ENCODE data around the gene IRF3.

Gene IRF3, protein sequence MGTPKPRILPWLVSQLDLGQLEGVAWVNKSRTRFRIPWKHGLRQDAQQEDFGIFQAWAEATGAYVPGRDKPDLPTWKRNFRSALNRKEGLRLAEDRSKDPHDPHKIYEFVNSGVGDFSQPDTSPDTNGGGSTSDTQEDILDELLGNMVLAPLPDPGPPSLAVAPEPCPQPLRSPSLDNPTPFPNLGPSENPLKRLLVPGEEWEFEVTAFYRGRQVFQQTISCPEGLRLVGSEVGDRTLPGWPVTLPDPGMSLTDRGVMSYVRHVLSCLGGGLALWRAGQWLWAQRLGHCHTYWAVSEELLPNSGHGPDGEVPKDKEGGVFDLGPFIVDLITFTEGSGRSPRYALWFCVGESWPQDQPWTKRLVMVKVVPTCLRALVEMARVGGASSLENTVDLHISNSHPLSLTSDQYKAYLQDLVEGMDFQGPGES

DNA sequence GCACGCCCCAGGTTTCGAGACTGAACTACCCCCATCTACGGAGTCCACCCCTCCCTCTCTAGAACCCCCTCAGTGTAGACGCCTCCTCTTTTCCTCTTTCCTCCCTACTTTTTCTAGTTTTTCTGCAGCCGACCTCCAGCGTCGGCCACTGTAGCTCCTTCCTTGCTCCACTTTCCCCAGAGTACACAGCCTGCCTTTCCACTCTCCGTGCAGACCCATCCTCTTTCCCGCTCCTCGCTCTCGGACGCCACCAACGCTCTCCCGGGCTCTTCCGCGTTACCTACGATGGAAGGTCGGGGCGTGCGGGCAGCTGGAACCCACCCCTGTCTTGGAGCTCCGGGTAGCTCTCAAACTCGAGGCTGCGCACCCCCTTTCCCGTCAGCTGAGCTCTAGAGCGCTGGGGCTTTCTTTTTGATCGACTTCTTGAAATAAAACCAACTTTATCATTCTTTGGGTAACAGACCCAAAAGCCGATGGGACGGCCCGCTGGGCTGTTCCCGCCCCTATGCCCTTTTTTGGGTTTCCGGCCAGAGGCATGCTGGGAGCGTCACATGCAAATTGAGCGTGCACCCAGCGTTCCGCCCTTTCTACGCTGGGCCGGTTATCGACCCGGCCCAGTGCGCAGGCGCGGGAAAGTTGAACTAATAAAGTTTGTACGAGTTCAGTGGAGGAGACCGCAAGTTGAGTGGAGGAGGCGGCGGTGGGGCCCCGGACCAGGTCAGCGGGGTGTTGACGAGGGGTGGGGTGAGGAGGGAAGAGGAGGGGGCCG is at the start of gene IRF3, which contains the start of gene BCL2L12:
Gene IRF3 (minus strand): TSS at position 507 of the 769 bp plus-strand sequence. CDS start 1,019 bp downstream, outside the sequence.
Gene BCL2L12 (plus strand): TSS at position 583 of the 769 bp plus-strand sequence. CDS start 760 bp downstream, outside the sequence.
- peak; percentile 95 for DNase-seq

DNA sequence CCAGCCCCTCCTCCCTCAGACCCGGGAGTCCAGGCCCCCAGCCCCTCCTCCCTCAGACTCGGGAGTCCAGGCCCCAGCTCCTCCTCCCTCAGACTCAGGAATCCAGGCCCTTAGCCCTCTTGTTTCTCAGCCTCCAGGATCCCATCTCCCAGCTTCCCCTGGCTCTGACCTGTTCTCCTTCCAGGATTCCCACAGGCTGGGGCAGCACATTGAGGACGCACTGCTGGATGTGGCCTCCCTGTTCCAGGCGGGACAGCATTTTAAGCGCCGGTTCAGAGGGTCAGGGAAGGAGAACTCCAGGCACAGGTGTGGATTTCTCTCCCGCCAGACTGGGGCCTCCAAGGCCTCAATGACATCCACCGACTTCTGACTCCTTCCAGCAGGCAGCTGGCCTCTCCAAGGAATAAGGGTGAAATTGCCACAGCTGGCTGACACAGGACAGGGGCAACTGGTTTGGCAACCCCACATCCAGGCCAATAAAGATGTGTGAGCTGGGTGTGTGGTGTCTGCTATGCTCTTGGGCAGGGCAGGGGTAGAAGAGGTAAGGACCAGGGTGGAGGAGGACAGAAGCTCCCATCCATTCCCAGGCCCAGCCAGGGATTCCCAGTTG is 47.7 kb upstream of the IRF3 start:
- no peak for DNase-seq

DNA sequence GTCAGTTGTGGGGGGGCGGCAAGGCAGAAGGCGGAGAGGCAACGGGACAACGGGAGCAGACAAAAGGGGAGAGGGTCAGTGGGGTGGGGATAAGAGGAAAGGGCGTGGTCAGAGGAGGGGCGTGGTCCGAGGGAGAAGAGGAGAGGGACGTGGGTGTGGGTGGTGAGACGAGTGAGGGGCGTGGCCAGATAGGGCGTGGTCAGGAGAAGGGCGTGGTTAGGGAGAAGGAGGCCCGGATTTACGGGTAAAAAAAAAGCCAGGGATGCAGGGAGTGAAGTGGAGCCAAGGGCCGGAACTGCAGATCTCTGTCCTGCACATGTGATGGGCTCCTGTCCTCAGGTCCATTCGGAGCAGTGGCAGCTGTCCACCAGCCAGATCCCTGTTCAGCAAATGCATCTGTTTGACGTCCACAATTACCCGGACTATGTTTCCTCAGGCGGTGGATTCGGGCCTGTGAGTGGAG is 46.8 kb upstream of the IRF3 start:
- DNase-seq, result peak; percentile 22

DNA sequence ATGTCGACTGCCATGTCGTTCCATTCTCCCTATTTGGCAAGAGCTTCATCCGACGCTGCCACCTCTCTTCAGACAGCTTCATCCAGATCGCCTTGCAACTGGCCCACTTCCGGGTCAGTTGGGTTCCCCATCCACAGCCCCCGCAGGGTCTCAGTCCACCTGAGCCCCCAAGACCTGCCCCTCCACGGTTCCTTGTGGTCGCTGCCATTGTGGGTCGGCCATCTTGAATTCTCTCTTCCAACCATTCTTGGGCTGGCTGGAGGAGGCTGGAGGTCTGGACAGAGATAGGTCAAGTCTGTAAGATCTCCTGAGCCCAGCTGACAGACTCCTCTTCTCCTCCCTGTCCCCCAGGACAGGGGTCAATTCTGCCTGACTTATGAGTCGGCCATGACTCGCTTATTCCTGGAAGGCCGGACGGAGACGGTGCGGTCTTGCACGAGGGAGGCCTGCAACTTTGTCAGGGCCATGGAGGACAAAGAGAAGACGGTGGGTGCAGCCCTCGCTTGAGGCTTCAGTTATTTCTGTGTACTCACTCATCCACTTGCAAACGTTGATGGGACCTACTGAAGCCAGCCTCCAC is 44.8 kb upstream of the IRF3 start:
- peak; percentile 50 for DNase-seq

DNA sequence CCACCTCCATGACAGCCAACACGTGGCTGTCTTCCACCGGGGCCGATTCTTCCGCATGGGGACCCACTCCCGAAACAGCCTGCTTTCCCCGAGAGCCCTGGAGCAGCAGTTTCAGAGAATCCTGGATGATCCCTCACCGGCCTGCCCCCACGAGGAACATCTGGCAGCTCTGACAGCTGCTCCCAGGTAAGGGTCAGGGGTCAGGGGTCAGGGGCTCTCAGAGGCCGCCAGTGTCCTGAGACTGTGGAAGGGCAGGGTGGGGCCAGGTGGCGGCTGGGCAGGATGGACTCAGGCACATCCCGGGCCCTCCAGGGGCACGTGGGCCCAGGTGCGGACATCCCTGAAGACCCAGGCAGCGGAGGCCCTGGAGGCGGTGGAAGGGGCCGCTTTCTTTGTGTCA is 40.3 kb upstream of the IRF3 start:
- no peak for DNase-seq

DNA sequence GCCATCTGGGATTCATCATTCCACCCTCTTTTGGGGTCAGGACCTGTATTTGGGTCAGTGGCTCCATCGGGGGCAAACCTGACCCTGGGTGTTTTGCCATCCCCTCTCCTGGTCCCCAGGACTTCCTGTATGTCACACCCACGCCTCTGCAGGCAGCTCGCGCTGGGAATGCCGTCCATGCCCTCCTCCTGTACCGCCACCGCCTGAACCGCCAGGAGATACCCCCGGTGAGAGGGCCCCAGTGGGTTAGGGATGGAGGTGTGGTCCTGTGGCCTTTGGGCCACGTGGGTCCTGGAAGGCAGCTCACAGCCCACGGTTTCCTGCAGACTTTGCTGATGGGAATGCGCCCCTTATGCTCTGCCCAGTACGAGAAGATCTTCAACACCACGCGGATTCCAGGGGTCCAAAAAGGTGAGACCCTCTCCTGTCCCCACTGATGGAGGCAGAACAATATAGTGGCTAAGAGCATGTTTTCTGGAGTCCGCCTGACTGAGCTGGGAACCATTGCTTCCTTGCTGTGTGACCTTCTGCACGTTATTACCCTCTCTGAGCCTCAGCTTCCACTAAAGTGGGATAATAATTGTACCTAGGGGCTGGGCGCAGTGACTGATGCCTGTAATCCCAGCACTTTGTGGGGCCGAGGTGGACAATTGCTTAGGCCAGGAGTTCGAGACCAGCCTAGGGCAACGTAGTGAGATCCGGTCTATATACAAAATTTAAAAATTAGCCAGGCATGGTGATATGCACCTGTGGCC is 39.4 kb upstream of the IRF3 start:
- no peak for DNase-seq

DNA sequence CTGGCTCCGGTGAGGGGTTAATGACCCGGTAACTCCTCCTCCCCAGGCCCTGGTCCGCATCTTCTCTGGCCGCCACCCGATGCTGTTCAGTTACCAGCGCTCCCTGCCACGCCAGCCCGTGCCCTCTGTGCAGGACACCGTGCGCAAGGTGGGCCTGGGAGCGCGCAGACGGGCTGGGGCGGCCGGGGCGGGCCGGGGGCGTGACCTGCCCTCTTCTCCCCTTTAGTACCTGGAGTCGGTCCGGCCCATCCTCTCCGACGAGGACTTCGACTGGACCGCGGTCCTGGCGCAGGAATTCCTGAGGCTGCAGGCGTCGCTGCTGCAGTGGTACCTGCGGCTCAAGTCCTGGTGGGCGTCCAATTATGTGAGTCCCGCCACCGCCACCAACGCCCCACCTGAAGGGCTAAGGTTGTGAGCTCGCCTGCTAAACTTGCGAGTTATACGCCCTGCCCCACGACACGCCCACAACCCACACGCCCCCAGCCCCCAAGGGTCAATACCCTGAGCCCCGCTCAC is 35.7 kb upstream of the IRF3 start:
- DNase-seq, result no peak

DNA sequence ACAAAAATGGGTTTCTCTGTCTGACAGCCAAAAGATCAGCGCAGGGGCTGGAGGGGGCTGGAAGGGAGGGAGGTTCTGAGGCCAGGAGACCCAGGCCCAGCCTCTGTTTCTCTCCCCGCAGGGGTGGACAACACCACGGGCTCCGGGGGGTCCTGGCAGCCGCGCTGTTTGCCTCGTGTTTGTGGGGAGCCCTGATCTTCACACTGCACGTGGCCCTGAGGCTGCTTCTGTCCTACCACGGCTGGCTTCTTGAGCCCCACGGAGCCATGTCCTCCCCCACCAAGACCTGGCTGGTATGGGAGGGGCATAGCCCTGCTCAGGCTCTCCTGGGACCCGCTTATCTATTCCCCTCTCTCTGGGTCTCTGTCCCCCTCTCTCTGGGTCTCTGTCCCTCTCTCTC is 34.9 kb upstream of the IRF3 start:
- DNase-seq, result no peak

DNA sequence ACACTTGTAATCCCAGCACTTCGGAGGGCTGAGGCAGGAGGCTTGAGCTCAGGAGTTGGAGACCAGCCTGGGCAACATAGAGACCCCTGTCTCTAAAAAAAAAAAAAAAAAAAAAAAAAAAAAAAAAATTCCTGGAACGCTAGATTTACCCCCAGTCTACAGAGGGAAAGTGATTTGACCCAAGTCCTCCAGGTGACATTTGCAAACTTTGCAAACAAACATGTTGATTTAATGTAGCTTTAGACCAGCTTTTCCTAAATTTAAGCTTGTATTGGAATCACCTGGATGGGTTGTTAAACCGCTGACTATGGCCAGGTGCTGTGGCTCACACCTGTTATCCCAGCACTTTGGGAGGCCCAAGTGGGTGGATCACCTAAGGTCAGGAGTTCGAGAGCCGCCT is 33.7 kb upstream of the IRF3 start:
- no peak for DNase-seq

DNA sequence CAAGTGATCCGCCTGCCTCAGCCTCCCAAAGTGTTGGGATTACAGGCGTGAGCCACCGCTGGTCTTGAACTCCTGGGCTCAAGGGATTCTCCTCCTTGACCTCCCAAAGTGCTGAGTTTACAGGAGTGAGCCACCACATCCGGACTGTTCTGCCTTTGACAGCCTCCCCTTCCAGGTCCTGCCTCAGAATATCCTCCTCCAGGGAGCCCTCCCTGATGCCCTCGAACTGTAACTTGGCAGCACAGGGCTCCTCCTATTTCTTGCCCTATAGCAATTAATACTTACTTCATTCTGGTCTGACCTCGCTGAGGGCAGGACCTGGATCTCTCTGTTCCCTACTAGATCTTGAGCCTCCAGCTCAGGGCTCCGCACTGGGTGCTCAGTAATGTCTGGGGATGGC is 31.2 kb upstream of the IRF3 start:
- DNase-seq, result no peak

DNA sequence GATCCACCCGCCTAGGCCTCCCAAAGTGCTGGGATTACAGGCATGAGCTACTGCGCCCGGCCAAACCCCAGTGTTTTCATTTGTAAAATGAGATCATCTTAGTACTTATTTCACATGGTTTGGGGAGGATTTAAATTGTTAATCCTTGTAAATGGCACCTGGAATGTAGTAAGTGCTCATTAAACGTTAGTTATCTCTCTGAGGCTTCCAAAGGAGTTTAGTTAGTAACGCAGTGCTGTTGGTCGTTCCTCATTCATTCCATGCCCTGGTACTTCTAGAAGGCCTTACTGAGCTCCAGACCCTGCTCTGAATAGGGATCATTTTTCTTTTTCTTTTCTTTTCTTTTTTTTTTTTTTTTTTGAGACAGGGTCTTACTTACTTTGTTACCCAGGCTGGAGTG is 30.5 kb upstream of the IRF3 start:
- DNase-seq, result no peak

DNA sequence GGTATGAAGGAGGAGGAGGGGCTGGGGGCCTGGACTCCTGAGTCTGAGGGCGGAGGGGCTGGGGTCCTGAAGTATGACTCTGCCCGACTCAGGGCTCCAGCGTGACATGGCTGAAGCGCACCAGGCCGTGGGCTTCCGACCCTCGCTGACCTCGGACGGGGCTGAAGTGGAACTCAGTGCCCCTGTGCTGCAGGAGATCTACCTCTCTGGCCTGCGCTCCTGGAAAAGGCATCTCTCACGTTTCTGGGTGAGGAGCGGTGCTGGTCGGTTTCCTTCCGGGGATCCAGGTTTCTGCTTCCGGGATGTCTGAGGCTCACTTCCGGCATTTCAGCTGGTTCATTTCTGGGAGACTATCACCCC is 26.5 kb upstream of the IRF3 start:
- no peak for DNase-seq

DNA sequence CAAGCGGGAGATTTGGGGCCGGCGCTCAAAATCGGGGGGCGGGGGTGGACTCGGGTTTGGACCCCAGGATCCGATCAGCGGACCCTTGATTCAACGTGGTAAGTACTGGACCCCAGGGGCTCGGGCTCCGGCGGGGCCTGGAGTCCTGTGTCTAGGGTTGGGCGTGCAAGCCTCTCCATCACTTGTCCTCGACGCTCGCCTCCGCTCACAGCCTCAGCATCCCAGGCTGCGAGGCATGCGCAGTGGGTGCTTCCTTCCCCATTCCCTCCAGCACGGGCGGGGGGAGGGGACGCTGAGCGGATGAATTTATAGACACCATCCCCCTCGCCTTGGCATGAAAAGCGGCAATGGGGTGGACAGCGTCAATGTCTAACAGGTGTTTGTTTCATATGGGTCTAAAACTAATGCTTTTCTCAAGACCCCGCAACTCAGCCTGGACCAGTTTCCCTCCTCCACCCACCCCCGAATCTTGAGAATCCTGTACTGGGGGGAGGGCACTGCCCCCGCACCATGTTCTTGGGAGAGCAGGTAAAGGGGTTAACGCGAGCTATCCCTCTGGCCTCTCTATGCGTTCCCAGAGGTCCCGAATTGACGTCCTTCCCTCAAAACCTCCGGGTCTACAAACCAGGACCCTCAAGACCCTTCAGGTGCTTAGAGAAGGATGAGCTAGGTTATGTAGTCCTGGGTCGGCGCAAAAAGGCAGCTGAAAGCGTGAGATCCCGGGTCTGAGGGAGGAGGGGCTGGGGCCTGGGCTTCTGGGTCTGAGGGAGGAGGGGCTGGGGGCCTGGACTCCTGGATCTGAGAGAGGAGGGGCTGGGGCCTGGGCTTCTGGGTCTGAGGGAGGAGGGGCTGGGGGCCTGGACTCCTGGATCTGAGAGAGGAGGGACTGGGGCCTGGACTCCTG is 25.8 kb upstream of the IRF3 start:
- DNase-seq, result peak; percentile 85

DNA sequence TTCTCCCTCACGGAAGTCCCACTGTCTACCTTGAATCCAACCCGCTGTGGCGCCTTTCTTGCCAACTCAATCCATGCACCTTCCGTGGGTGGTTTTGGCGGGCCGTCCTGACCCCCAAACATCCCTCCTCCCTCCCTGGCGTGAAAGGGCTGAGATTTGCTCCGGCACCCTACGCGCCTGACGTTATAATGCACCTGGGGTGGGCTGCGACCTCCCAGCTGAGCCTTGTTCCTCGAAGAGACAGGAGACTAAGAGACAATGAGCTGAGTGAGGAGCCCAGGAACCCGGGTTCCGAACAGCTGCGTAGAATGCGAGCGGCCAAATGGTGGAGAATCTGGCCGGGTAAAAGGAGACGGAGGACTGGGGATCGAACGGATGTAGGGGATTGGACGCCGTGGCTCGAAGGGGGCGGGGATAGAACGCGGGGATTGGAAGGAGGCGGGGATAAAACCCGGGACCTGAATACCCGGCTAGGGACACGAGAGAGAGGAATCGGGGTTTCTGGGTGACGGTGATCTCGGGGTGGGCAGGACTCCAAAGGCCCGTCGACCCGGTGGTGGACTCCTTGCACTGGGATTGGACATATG is 25.1 kb upstream of the IRF3 start, which contains the start of gene CPT1C:
Gene CPT1C (plus strand): TSS at position 461 of the 587 bp plus-strand sequence. CDS start 1,137 bp downstream, outside the sequence.
- peak; percentile 85 for DNase-seq

DNA sequence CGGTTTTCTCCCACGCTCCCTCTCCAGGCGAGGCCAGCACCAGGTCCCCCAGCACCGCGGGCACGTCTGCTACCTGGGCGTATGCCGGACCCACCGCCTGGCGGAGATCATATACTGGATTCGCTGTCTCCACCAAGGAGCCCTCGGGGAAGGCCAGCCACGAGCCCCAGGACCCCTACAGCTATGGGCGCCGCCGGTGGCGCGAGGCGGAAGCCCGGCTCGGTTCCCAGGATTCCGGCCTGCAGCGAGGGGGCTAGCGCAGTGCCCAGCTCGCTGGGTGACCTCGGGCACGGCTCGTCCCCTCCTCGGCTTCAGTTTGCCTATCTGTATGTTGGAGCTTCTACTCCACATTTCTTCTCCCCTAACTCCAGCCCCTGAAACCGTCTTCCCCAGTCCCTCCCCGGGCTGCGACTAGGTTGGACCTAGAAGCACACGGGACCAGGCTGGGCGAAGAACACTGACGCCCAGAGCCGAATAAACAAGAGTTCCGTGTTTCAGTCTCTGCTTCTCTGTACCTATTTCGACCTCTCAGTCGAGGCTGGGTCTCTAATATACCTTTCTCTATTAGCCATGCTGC is 24.5 kb upstream of the IRF3 start:
- DNase-seq, result no peak

DNA sequence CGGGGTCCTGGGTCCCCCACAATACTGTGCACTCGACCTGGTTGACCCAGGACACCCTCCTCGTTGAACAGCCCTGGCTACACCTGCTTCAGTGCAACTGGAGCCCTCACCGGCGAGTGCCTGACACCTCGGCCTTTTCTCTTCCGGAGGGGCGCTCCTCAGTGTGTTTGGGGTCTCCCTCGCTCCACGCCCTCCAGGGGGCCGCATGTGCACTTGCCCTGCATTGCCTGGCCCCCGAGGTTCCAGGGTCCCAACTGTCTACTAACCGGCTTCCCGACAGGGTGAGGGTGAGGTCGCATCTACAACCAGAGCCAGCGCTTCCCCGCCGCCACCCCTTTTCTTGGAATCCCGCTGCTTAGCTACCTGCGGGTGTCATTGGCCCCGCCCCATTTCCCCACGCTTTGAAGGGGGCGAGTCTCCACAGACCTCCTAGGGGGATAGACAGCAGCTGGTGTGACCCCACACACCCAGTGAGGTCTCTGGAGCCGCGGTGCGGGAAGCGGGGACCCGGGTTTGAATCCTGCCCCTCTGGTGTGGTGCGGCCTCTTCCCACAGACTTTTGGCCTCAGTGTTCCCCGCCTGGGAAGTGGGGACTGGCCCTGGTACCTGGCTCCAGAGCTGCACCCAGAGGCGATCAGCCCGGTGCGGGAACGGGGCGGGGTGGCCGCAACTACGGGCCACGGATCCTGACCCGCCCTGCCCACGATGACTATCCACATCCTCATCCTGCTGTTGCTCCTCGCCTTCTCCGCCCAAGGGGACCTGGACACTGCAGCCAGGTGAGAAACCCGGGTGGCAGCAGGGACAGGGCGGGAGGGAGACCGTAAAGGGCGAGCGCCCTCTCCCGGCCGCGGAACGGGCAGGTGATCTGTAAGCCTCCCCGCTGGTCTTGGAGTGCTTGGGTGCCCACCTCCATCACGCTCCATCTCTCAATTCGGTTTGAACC is 23.7 kb upstream of the IRF3 start, which contains the start of gene ADM5:
Gene ADM5 (plus strand): TSS at position 462 of the 946 bp plus-strand sequence. CDS start 244 bp downstream, at position 706.
- no peak for DNase-seq

DNA sequence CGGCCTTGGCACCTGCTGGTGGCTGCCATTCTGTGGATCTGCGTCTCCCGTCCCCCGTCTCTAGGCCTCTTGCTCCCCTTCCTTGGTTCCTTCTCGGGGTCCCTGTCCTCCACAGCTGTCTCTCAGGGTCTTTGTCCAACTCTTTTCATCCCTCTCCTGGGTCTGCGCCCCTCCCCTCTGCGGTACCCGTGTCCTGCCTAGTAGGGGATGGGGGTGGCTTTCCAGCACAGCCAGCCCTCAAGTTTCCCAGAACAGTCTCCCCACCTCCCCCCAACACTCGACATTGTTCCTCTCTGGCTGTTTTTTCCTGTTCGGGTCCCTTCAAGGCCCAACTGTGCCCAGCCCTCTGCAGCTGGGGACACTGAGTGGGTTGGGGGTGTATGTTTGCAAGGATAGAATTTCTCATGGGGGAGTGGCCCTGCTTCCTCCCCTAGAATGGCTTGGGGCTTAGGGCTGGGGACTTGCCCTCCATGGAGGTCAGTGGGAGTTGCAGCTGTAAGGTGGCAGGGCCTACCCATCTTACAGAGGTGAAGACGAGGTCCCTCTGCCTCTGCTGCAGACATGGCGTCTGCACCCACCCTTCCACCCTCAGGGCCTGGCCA is 23.0 kb upstream of the IRF3 start:
- no peak for DNase-seq
